ENCODE data around the gene XRCC5.

The XRCC5 gene

GRCh38 chr2:216160786-216161185 lies 51.6 kb downstream of the XRCC5 start:
- Histone ChIP-seq H3K9me3 (ENCODE audit: insufficient read depth, low read length) (no peaks in the 10 kb centered on the region), H3K27me3 (ENCODE audit: low read length) (no peaks in the 10 kb centered on the region), H3K36me3 (ENCODE audit: low read length) (peaks cover 54% of the 10 kb centered on the region), H3K79me2 (ENCODE audit: insufficient read depth, low read length) (peaks cover 22% of the 10 kb centered on the region), H2AFZ (ENCODE audit: low read depth, low read length, severe bottlenecking) (no peak overlapping the region), H3K9ac (ENCODE audit: low read length) (no peak overlapping the region), H4K20me1 (ENCODE audit: low read depth, low read length) (peaks cover 14% of the 10 kb centered on the region), H3K9me2 (replicated peaks; ENCODE audit: insufficient read depth, low read length) (no peaks in the 10 kb centered on the region), H3K4me2 (ENCODE audit: low read depth, low read length, poor library complexity, severe bottlenecking) (no peak overlapping the region), H3F3A (ENCODE audit: insufficient read depth) (no peaks in the 10 kb centered on the region), H3K4me3 (ENCODE audit: insufficient read depth, low read length, poor library complexity, severe bottlenecking) (no peak overlapping the region), H3K27ac (ENCODE audit: low read depth, low read length) (no peak overlapping the region)
- TF ChIP-seq, protein P1, sequence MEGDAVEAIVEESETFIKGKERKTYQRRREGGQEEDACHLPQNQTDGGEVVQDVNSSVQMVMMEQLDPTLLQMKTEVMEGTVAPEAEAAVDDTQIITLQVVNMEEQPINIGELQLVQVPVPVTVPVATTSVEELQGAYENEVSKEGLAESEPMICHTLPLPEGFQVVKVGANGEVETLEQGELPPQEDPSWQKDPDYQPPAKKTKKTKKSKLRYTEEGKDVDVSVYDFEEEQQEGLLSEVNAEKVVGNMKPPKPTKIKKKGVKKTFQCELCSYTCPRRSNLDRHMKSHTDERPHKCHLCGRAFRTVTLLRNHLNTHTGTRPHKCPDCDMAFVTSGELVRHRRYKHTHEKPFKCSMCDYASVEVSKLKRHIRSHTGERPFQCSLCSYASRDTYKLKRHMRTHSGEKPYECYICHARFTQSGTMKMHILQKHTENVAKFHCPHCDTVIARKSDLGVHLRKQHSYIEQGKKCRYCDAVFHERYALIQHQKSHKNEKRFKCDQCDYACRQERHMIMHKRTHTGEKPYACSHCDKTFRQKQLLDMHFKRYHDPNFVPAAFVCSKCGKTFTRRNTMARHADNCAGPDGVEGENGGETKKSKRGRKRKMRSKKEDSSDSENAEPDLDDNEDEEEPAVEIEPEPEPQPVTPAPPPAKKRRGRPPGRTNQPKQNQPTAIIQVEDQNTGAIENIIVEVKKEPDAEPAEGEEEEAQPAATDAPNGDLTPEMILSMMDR (IDR thresholded peaks at IDR 0.05; ENCODE audit: insufficient read depth, low read length, poor library complexity, severe bottlenecking), result no peak
- no peak for TF ChIP-seq EZH2phosphoT487 (conservative IDR thresholded peaks at IDR 0.05; ENCODE audit: low read length)

- peaks cover 15% of the 10 kb centered on the region for H4K20me1 ChIP-seq (ENCODE audit: low read depth, low read length)
- H2AFZ ChIP-seq (ENCODE audit: low read depth, low read length, severe bottlenecking), result no peak overlapping the region
Observed at GRCh38 chr2:216161967-216162366, 52.8 kb downstream of the XRCC5 start.

GRCh38 chr2:216163518-216163917 lies 54.4 kb downstream of the XRCC5 start:
- Histone ChIP-seq H3K9me2 (replicated peaks; ENCODE audit: insufficient read depth, low read length) (no peaks in the 10 kb centered on the region), H4K20me1 (ENCODE audit: low read depth, low read length) (peaks cover 15% of the 10 kb centered on the region), H3K27me3 (ENCODE audit: low read length) (no peaks in the 10 kb centered on the region), H3K9ac (ENCODE audit: low read length) (no peak overlapping the region), H3K27ac (ENCODE audit: low read depth, low read length) (no peak overlapping the region), H3K9me3 (ENCODE audit: insufficient read depth, low read length) (no peaks in the 10 kb centered on the region), H3K36me3 (ENCODE audit: low read length) (peaks cover 63% of the 10 kb centered on the region), H3K4me3 (ENCODE audit: insufficient read depth, low read length, poor library complexity, severe bottlenecking) (no peak overlapping the region), H2AFZ (ENCODE audit: low read depth, low read length, severe bottlenecking) (no peak overlapping the region), H3K4me2 (ENCODE audit: low read depth, low read length, poor library complexity, severe bottlenecking) (no peak overlapping the region), H3F3A (ENCODE audit: insufficient read depth) (no peaks in the 10 kb centered on the region), H3K79me2 (ENCODE audit: insufficient read depth, low read length) (peaks cover 15% of the 10 kb centered on the region)
- TF ChIP-seq, protein P1 (IDR thresholded peaks at IDR 0.05; ENCODE audit: insufficient read depth, low read length, poor library complexity, severe bottlenecking), result no peak
- no peak for TF ChIP-seq EZH2phosphoT487 (conservative IDR thresholded peaks at IDR 0.05; ENCODE audit: low read length)

More at GRCh38 chr2:216161967-216162366, 52.8 kb downstream of the XRCC5 start:
- Histone ChIP-seq H3K79me2 (ENCODE audit: insufficient read depth, low read length) (peaks cover 15% of the 10 kb centered on the region), H3F3A (ENCODE audit: insufficient read depth) (no peaks in the 10 kb centered on the region), H3K36me3 (ENCODE audit: low read length) (peaks cover 51% of the 10 kb centered on the region), H3K9me3 (ENCODE audit: insufficient read depth, low read length) (no peaks in the 10 kb centered on the region), H3K9ac (ENCODE audit: low read length) (no peak overlapping the region), H3K4me2 (ENCODE audit: low read depth, low read length, poor library complexity, severe bottlenecking) (no peak overlapping the region), H3K27ac (ENCODE audit: low read depth, low read length) (no peak overlapping the region), H3K4me3 (ENCODE audit: insufficient read depth, low read length, poor library complexity, severe bottlenecking) (no peak overlapping the region), H3K9me2 (replicated peaks; ENCODE audit: insufficient read depth, low read length) (no peaks in the 10 kb centered on the region), H3K27me3 (ENCODE audit: low read length) (no peaks in the 10 kb centered on the region)
- TF ChIP-seq, protein P1 (IDR thresholded peaks at IDR 0.05; ENCODE audit: insufficient read depth, low read length, poor library complexity, severe bottlenecking), result no peak
- TF ChIP-seq EZH2phosphoT487 (conservative IDR thresholded peaks at IDR 0.05; ENCODE audit: low read length), result no peak

Data from SU-DHL-6 (cell line).